Keratinocyte (primary cell): Measurements from ENCODE around the gene RYR2.

Experiments used
- EZH2 ChIP-seq: IDR thresholded peaks from one replicate; pipeline ENCODE4 v1.6.1; 2012; ENCODE audit warnings: inconsistent platforms, mild to moderate bottlenecking, low read length, moderate library complexity
- TF ChIP-seq, protein P1 (sequence below), 3 experiments: IDR thresholded peaks in 1 of 3; conservative IDR thresholded peaks in 1 of 3; optimal IDR thresholded peaks in 1 of 3; 2 replicates in 2 of 3; 3 replicates in 1 of 3; pipeline versions ENCODE3 to v1.5.1; 2011; ENCODE audit warnings: low read length in 3 of 3, mild to moderate bottlenecking in 3 of 3, moderate library complexity in 2 of 3, control low read depth in 1 of 3, inconsistent platforms in 1 of 3; ENCODE audit not compliant: insufficient read depth in 2 of 3; ENCODE audit errors: extremely low read depth in 1 of 3

DNA sequence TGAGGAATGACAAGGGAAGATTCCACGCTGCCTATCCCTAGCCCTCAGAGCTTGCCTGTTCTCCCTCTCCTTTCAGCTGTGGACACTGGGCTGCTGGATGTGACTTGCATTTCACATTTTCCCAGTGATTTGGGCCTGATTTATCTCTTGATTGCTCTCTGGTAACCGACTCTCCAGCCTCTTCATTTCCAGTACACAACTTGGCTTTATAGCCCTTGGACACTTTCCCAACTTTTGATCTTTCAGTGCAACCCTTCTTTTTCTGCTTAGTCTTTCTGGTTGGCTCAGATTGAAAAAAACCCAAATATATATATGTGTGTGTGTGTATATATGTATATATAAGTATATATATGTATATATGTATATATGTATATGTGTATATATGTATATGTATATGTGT, 138.3 kb downstream of the RYR2 start:
- TF ChIP-seq, protein P1, sequence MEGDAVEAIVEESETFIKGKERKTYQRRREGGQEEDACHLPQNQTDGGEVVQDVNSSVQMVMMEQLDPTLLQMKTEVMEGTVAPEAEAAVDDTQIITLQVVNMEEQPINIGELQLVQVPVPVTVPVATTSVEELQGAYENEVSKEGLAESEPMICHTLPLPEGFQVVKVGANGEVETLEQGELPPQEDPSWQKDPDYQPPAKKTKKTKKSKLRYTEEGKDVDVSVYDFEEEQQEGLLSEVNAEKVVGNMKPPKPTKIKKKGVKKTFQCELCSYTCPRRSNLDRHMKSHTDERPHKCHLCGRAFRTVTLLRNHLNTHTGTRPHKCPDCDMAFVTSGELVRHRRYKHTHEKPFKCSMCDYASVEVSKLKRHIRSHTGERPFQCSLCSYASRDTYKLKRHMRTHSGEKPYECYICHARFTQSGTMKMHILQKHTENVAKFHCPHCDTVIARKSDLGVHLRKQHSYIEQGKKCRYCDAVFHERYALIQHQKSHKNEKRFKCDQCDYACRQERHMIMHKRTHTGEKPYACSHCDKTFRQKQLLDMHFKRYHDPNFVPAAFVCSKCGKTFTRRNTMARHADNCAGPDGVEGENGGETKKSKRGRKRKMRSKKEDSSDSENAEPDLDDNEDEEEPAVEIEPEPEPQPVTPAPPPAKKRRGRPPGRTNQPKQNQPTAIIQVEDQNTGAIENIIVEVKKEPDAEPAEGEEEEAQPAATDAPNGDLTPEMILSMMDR (optimal IDR thresholded peaks at IDR 0.05 in 1 of 3, IDR thresholded peaks at IDR 0.05 in 1 of 3, conservative IDR thresholded peaks at IDR 0.05 in 1 of 3; ENCODE audit: extremely low read depth in 1 of 3, insufficient read depth in 2 of 3, low read length in 3 of 3) = no peak
- no peak for TF ChIP-seq EZH2
